Caco-2 (cell line): ENCODE data around the gene PODXL2. TPM values are rescaled to one million over a fixed set of nuclear protein-coding genes. Genes with fewer than 3 reads are reported as not detected.

Source experiments
- BruUV-seq: library from RNA; stranded (reverse); fragments of 400-500 nt; replicated peaks from 2 replicates; lab custom pipeline; 2021; lab: Mats Ljungman, UMichigan
- CTCF ChIA-PET: fragments of 300-600 bp; sonication (Branson Sonifier 250); formaldehyde crosslinking; loops from one replicate; lab custom pipeline; 2022; ENCODE audit warnings: antibody characterized with exemption; lab: Charles Lee
- POLR2A ChIA-PET: fragments of 300-600 bp; sonication (Branson Sonifier 250); formaldehyde crosslinking; loops from one replicate; lab custom pipeline; 2022; ENCODE audit warnings: antibody characterized with exemption; lab: Charles Lee
- DNase-seq, 2 experiments: peaks; one replicate each; pipeline versions ENCODE4 v3.0.0 to v3.0.0-alpha.2; 2020 to 2022
- H3K27me3 ChIP-seq: replicated peaks from 2 replicates; pipeline ENCODE4 v1.6.0; 2011; ENCODE audit warnings: low read length; ENCODE audit not compliant: control insufficient read depth, insufficient read depth
- H3K36me3 ChIP-seq: 2 replicates; pipeline ENCODE4 v1.5.1; 2011; ENCODE audit warnings: low read length; ENCODE audit not compliant: control insufficient read depth, insufficient read depth
- H3K4me1 ChIP-seq: fragments of 250-450 bp; sonication (Bioruptor Pico); 2 replicates; pipeline ENCODE4 v1.5.1; 2020; ENCODE audit warnings: mild to moderate bottlenecking
- H3K4me3 ChIP-seq: 2 replicates; pipeline ENCODE4 v1.5.1; 2011; ENCODE audit warnings: low read depth, mild to moderate bottlenecking, control low read depth, low read length
- H3K9me3 ChIP-seq: fragments of 250-450 bp; sonication (Bioruptor Pico); 2 replicates; pipeline ENCODE4 v1.5.1; 2020; ENCODE audit warnings: mild to moderate bottlenecking, moderate library complexity
- H3K27ac Mint-ChIP-seq: one replicate; pipeline ENCODE4 v1.8.0; 2022; ENCODE audit warnings: mixed read lengths; ENCODE audit not compliant: unreplicated experiment
- H3K27me3 Mint-ChIP-seq: one replicate; pipeline ENCODE4 v1.8.0; 2022; ENCODE audit warnings: mixed read lengths; ENCODE audit not compliant: insufficient read depth, unreplicated experiment
- H3K36me3 Mint-ChIP-seq: one replicate; pipeline ENCODE4 v1.8.0; 2022; ENCODE audit warnings: mild to moderate bottlenecking, mixed read lengths; ENCODE audit not compliant: insufficient read depth, unreplicated experiment
- H3K4me1 Mint-ChIP-seq: one replicate; pipeline ENCODE4 v1.8.0; 2022; ENCODE audit warnings: low read depth, mixed read lengths; ENCODE audit not compliant: unreplicated experiment
- H3K4me3 Mint-ChIP-seq: one replicate; pipeline ENCODE4 v1.8.0; 2022; ENCODE audit warnings: mild to moderate bottlenecking, moderate library complexity, mixed read lengths; ENCODE audit not compliant: unreplicated experiment
- H3K9me3 Mint-ChIP-seq: one replicate; pipeline ENCODE4 v1.8.0; 2022; ENCODE audit warnings: mixed read lengths; ENCODE audit not compliant: unreplicated experiment
- CTCF ChIP-seq, 2 experiments: fragments of 200-600 bp in 1 of 2; IDR thresholded peaks; 1 replicate in 1 of 2; 2 replicates in 1 of 2; pipeline versions ENCODE4 v1.5.1 to v1.8.0; 2011 to 2022; ENCODE audit warnings: antibody characterized with exemption in 1 of 2, control low read depth in 1 of 2, inconsistent platforms in 1 of 2, low read depth in 1 of 2, low read length in 1 of 2, mild to moderate bottlenecking in 1 of 2, moderate library complexity in 1 of 2; ENCODE audit not compliant: insufficient read depth in 1 of 2, severe bottlenecking in 1 of 2, unreplicated experiment in 1 of 2
- intact Hi-C: fragments of 100-400 bp; cut with micrococcal nuclease; formaldehyde crosslinking; loops from one replicate; pipeline ENCODE4 v1.10.0; 2022; ENCODE audit not compliant: unreplicated experiment
- total RNA-seq: library from RNA; stranded (reverse); gene quantifications from 2 replicates; pipeline ENCODE4 v1.2.3, GENCODE V29; 2022

The PODXL2 gene
- total RNA-seq, 1 experiment from 2014 or later: 39.1 TPM

DNA sequence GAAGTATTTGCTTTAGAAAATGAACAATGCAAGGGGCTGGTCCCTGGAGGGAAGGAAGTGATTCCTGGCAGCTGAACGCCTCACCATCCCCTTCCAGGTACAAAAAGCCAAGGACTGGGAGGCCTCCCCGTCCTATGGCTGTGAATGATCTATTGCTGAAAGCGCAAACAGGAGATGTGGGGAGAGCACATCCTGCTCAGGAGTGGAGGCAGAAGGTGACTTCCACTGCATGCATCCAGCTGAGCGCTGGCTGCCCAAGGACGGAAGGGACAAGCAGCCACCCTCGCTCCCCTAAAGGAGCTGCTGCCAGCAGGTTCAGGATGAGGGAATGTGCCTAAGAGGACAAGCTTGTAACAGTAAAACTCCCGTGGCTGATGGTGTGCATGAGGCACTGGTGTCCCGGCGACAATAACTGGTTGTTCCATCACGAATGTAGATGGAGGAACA, 85.2 kb downstream of the PODXL2 start:
- H3K4me3 Mint-ChIP-seq: no peak overlapping the region
- no peaks in the 10 kb centered on the region for H3K27me3 Mint-ChIP-seq
- Histone ChIP-seq H3K36me3 (no peaks in the 10 kb centered on the region), H3K4me1 (no peaks in the 10 kb centered on the region), H3K27me3 (no peaks in the 10 kb centered on the region), H3K9me3 (no peaks in the 10 kb centered on the region), H3K4me3 (no peak overlapping the region)
- H3K36me3 Mint-ChIP-seq: no peaks in the 10 kb centered on the region
- DNase-seq: no peak
- ChIA-PET CTCF (no interaction called here), POLR2A (interaction anchor here (0.6 kb wide), 1 partner anchor 24 kb away, joined by 5 read pairs; no protein-coding TSS in a partner anchor)
- TF ChIP-seq CTCF (IDR thresholded peaks at IDR 0.05; ENCODE audit: insufficient read depth in 1 of 2, low read depth in 1 of 2, low read length in 1 of 2, severe bottlenecking in 1 of 2, unreplicated experiment in 1 of 2): no peak
- intact Hi-C loops: no loop called here
- no TSS peak for BruUV-seq
- H3K4me1 Mint-ChIP-seq: no peaks in the 10 kb centered on the region
- no peaks in the 10 kb centered on the region for H3K9me3 Mint-ChIP-seq
- no peak overlapping the region for H3K27ac Mint-ChIP-seq

GRCh38 chr3:127714866-127715265, 85.9 kb downstream of the PODXL2 start:
- no peaks in the 10 kb centered on the region for H3K36me3 Mint-ChIP-seq
- intact Hi-C loops: no loop called here
- H3K4me3 Mint-ChIP-seq: no peak overlapping the region
- Histone ChIP-seq H3K36me3 (no peaks in the 10 kb centered on the region), H3K4me3 (no peak overlapping the region), H3K4me1 (no peaks in the 10 kb centered on the region), H3K9me3 (no peaks in the 10 kb centered on the region), H3K27me3 (no peaks in the 10 kb centered on the region)
- ChIA-PET POLR2A (no interaction called here), CTCF (interaction anchor here (0.7 kb wide), 1 partner anchor 31 kb away, joined by 3 read pairs; no protein-coding TSS in a partner anchor)
- no peaks in the 10 kb centered on the region for H3K27me3 Mint-ChIP-seq
- TF ChIP-seq CTCF (IDR thresholded peaks at IDR 0.05; ENCODE audit: insufficient read depth in 1 of 2, low read depth in 1 of 2, low read length in 1 of 2, severe bottlenecking in 1 of 2, unreplicated experiment in 1 of 2): no peak
- no peak for DNase-seq
- no peak overlapping the region for H3K27ac Mint-ChIP-seq
- no TSS peak for BruUV-seq
- H3K4me1 Mint-ChIP-seq: no peaks in the 10 kb centered on the region
- H3K9me3 Mint-ChIP-seq: no peaks in the 10 kb centered on the region

- no peak for TF ChIP-seq CTCF (IDR thresholded peaks at IDR 0.05; ENCODE audit: insufficient read depth in 1 of 2, low read depth in 1 of 2, low read length in 1 of 2, severe bottlenecking in 1 of 2, unreplicated experiment in 1 of 2)
- H3K27me3 ChIP-seq: no peaks in the 10 kb centered on the region
- Mint-ChIP-seq H3K9me3 (no peaks in the 10 kb centered on the region), H3K4me1 (no peaks in the 10 kb centered on the region), H3K4me3 (no peak overlapping the region), H3K27me3 (no peaks in the 10 kb centered on the region), H3K36me3 (no peaks in the 10 kb centered on the region), H3K27ac (no peak overlapping the region)
- ChIA-PET CTCF (no interaction called here), POLR2A (no interaction called here)
- intact Hi-C loops: no loop called here
- no peak overlapping the region for H3K4me3 ChIP-seq
- no peaks in the 10 kb centered on the region for H3K36me3 ChIP-seq
- H3K4me1 ChIP-seq: no peaks in the 10 kb centered on the region
- no peaks in the 10 kb centered on the region for H3K9me3 ChIP-seq
- BruUV-seq: no TSS peak
- DNase-seq: no peak
These were observed 86.5 kb downstream of the PODXL2 start for GRCh38 chr3:127715532-127715931.
